Body of pancreas (tissue), 4 donors: ENCODE measurements around the gene CCND2. TPM values are rescaled to one million over a fixed set of nuclear protein-coding genes. Genes with fewer than 3 reads are reported as not detected.

Experiments
- ATAC-seq: fragments of 150-250 bp; one replicate; pipeline ENCODE4 v1.9.1; 2016
- DNase-seq, 4 donors: peaks; one replicate each; pipeline ENCODE4 v3.0.0-alpha.2; 2019
- H3K27ac ChIP-seq, 4 donors: fragments of 200-600 bp; sonication (generic); 1 replicate in 3 of 4; 2 replicates in 1 of 4; pipeline versions ENCODE4 v1.5.1 to v1.6.1; 2016 to 2019; ENCODE audit warnings: mild to moderate bottlenecking in 1 of 4, mixed read lengths in 1 of 4, moderate library complexity in 1 of 4
- H3K27me3 ChIP-seq, 2 donors: fragments of 200-600 bp; sonication (generic); one replicate each; pipeline ENCODE4 v1.6.0; 2016; ENCODE audit warnings: mild to moderate bottlenecking in 1 of 2
- H3K36me3 ChIP-seq, 2 donors: fragments of 200-600 bp; sonication (generic); replicated peaks in 1 of 2; 2 replicates each; pipeline ENCODE4 v1.5.1; 2016; ENCODE audit warnings: low read depth in 2 of 2; ENCODE audit not compliant: insufficient read depth in 1 of 2
- H3K4me1 ChIP-seq: fragments of 200-600 bp; sonication (generic); one replicate; pipeline ENCODE4 v1.6.0; 2016
- H3K4me3 ChIP-seq, 2 donors: fragments of 200-600 bp; sonication (generic); 1 replicate in 1 of 2; 2 replicates in 1 of 2; pipeline ENCODE4 v1.5.1; 2016 to 2019
- H3K9me3 ChIP-seq, 3 donors: fragments of 200-600 bp; sonication (generic); 1 replicate in 2 of 3; 2 replicates in 1 of 3; pipeline ENCODE4 v1.5.1; 2016
- CTCF ChIP-seq, 7 experiments: fragments of 450-650 bp in 4 of 7; fragments of 200-600 bp in 3 of 7; sonication (generic) in 3 of 7; IDR thresholded peaks; one replicate each; pipeline ENCODE4 v1.5.1; 2016 to 2019; ENCODE audit warnings: antibody characterized with exemption in 7 of 7
- POLR2A ChIP-seq, 3 donors: fragments of 450-650 bp; IDR thresholded peaks; one replicate each; pipeline ENCODE4 v1.6.1; 2016; ENCODE audit warnings: antibody characterized with exemption in 3 of 3, mild to moderate bottlenecking in 2 of 3
- WGBS, 2 donors: methylation state at CpG; one replicate each; pipeline ENCODE4 v1.1.5; 2017; 5-methylcytosine and 5-hydroxymethylcytosine counted together
- intact Hi-C: fragments of 100-400 bp; cut with DNase I; formaldehyde crosslinking; loops from one replicate; pipeline ENCODE4 v1.15.1; 2023
- total RNA-seq, 2 donors: library from RNA; depleted of rRNA; stranded (reverse); fragments of >200 nt; gene quantifications; one replicate each; pipeline ENCODE4 v1.1.0, GENCODE V29; 2016

The CCND2 gene
- total RNA-seq, 2 donors from 2014 or later: 32.2 to 88.7 TPM

- WGBS, 2 donors: 84 to 90% methylated on average over 13 of the region's 13 CpGs
- Histone ChIP-seq H3K36me3 (peaks cover 0 to 23% of the 10 kb centered on the region in 2 donors), H3K9me3 (no peaks in the 10 kb centered on the region), H3K27me3 (no peaks in the 10 kb centered on the region), H3K4me1 (no peaks in the 10 kb centered on the region), H3K4me3 (no peak overlapping the region), H3K27ac (no peak overlapping the region)
- ATAC-seq: no peak
- intact Hi-C loops: no loop called here
- DNase-seq: no peak
- TF ChIP-seq CTCF (IDR thresholded peaks at IDR 0.05): no peak
- TF ChIP-seq POLR2A (IDR thresholded peaks at IDR 0.05): no peak
Observed at GRCh38 chr12:4297617-4298016, 24.1 kb downstream of the CCND2 start.

GRCh38 chr12:4300883-4301282, 27.3 kb downstream of the CCND2 start:
- Histone ChIP-seq H3K4me3 (no peak overlapping the region), H3K9me3 (no peaks in the 10 kb centered on the region), H3K36me3 (peaks cover 0 to 24% of the 10 kb centered on the region in 2 donors), H3K27me3 (no peaks in the 10 kb centered on the region), H3K4me1 (no peaks in the 10 kb centered on the region), H3K27ac (no peak overlapping the region)
- TF ChIP-seq CTCF (IDR thresholded peaks at IDR 0.05): no peak
- no peak for TF ChIP-seq POLR2A (IDR thresholded peaks at IDR 0.05)
- 80 to 87% methylated on average over 5 of the region's 5 CpGs for WGBS, 2 donors
- intact Hi-C loops: no loop called here
- DNase-seq: no peak
- no peak for ATAC-seq

GRCh38 chr12:4301932-4302501, 28.5 kb downstream of the CCND2 start:
- intact Hi-C loops: no loop called here
- WGBS, 2 donors: 84 to 93% methylated on average over 11 of the region's 11 CpGs
- H3K27ac ChIP-seq: no peak overlapping the region

GRCh38 chr12:4302881-4303280, 29.3 kb downstream of the CCND2 start:
- Histone ChIP-seq H3K27ac (no peak overlapping the region), H3K27me3 (no peaks in the 10 kb centered on the region), H3K4me3 (no peak overlapping the region), H3K36me3 (peaks cover 0 to 22% of the 10 kb centered on the region in 2 donors), H3K9me3 (no peaks in the 10 kb centered on the region), H3K4me1 (no peaks in the 10 kb centered on the region)
- DNase-seq: no peak
- intact Hi-C loops: no loop called here
- 80 to 83% methylated on average over 8 of the region's 8 CpGs for WGBS, 2 donors
- TF ChIP-seq CTCF (IDR thresholded peaks at IDR 0.05) (no peak), POLR2A (IDR thresholded peaks at IDR 0.05) (no peak)
- ATAC-seq: no peak

More at GRCh38 chr12:4301932-4302501, 28.5 kb downstream of the CCND2 start:
- ATAC-seq (no peak), DNase-seq (no peak)
- H3K4me1 ChIP-seq: no peaks in the 10 kb centered on the region
- H3K4me3 ChIP-seq: no peak overlapping the region
- TF ChIP-seq CTCF (IDR thresholded peaks at IDR 0.05) (no peak), POLR2A (IDR thresholded peaks at IDR 0.05) (no peak)
- peaks cover 0 to 24% of the 10 kb centered on the region in 2 donors for H3K36me3 ChIP-seq
- H3K27me3 ChIP-seq: no peaks in the 10 kb centered on the region
- no peaks in the 10 kb centered on the region for H3K9me3 ChIP-seq

GRCh38 chr12:4303750-4304149, 30.2 kb downstream of the CCND2 start:
- TF ChIP-seq POLR2A (IDR thresholded peaks at IDR 0.05) (no peak), CTCF (IDR thresholded peaks at IDR 0.05) (no peak)
- intact Hi-C loops: no loop called here
- ATAC-seq (no peak), DNase-seq (no peak)
- 85 to 93% methylated on average over 3 of the region's 3 CpGs for WGBS, 2 donors
- peaks cover 0 to 20% of the 10 kb centered on the region in 2 donors for H3K36me3 ChIP-seq
- H3K4me1 ChIP-seq: no peaks in the 10 kb centered on the region
- H3K27ac ChIP-seq: no peak overlapping the region
- H3K27me3 ChIP-seq: no peaks in the 10 kb centered on the region
- no peak overlapping the region for H3K4me3 ChIP-seq
- no peaks in the 10 kb centered on the region for H3K9me3 ChIP-seq
